ENCODE data around the gene TEAD4.
A peak's percentile ranks its signal among the peaks of the same experiment; 100 is the strongest.

The TEAD4 gene

DNA sequence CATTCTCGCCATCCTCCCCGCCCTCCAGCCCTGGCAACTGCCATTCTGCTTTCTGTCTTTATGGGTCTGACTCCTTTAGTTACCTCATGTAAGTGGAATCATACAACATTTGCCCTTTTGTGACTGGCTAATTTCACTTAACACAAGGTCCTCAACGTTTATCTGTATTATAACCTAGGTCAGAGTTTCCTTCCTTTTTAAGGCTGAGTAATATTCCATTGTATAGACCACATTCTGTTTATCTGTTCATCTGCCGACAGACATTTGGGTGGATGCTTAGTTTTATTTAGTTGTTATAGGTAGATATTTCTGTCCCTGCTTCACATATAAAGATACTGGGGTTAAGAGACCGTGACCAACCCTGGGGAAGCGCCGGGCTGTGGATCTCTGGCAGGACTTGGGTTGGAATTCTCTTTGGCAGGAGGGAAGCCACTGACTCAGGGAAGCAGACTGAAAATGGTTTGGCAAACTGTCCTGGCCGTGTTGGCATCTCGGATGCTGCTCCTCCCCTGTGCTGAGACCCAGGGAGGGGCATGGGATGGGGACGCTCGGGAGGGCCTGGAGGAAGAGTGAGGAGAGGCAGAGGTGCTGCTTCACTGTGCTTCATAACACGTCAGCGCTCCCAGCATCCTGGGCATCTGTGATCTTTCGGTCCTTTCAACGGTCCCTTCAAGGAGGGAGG is 38.9 kb downstream of the TEAD4 start:
- intact Hi-C loops (cut with DNase I): no loop called here
- peak in 2 of 10 donors; percentile 69 to 80 for DNase-seq

DNA sequence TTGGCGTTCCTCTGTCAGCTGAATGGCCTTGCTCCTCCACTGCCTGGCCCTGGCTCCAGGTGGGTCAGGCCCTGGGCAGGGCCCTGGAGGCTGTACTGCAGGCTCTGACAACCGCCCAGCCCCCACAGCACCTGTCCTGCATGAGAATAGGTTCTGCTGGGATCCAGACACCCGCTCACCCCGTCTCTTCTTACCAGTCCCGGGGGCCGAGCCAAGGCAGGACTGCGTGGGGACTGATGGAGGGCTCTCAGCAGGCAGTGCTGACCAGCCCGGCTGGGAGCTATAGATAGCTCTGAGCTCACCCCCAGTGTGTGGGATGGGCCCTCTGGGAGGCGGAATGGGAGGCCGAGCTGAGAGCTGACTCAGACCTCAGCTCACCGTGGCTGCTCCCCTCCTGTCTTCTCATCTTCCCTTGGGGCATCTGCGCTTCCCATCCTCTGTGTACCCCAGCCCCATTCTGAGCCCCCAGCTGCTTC is 39.6 kb downstream of the TEAD4 start:
- DNase-seq: peak in 8 of 10 donors; percentile 51 to 96 (median 74)
- intact Hi-C loops (cut with DNase I): no loop called here

DNA sequence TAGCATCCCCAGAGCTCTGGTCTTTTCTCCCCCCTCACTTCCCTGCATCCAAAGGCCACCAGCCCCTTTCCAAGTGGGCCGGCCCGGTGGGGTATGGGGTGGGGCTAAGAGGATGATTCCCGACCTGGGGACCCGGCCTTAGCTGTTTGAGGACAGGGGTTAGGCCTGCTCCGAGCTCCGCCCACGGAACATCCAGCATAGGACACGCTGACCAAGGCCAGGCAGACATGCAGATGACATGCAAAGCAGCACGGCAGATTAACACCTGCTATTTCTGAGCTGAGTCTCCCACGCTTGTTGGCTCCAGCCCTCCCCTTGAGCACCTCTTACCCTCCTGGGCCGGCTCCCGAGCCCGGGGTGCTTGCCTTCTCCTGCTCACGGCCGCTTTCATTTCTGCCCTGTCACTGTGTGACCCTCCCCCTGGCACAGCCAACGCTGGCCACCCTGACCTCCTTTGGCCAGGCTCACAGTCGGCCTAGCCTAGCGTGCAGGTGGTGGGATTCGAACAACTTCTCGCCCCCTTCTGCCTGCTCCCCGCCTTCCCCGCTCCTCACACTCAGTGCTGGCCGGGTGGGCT is 40.2 kb downstream of the TEAD4 start:
- intact Hi-C loops (cut with DNase I): no loop called here
- DNase-seq: peak in 2 of 10 donors; percentile 22 to 76

DNA sequence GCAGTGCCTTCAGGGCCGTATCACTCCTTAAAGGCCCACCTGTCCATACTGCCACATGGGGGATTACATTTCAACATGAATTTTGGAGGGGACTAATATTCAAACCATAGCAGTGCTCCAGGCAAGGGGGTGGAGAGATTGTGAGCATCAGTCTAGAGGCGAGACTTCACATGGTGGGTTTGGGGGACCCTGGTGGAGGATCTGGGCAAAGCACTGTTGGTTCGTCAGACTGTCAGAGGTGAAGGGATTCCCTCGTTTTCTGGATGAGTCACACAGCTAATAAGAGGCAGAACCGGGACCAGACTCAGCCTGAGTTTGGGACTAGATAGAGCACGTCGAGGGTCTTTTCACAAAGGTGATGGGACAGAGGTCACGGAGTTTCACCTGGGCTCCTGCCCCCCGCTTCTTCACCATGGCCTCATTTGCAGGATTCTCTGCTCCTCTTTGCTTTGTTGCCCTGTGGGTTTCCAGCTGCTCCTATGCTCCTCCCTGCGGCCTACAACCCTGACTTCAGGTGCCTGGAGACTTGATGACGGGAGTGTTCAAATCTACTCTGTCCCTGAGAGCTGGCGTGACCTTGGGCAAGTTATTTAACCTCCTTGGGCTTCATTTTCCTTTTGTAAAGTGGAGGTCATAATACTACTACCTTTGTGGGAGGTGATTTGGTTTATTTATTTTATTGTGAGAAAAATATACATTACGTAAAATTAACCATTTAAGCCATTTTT is 41.5 kb downstream of the TEAD4 start:
- peak in 1 of 10 donors; percentile 43 for DNase-seq
- intact Hi-C loops (cut with DNase I): no loop called here

DNA sequence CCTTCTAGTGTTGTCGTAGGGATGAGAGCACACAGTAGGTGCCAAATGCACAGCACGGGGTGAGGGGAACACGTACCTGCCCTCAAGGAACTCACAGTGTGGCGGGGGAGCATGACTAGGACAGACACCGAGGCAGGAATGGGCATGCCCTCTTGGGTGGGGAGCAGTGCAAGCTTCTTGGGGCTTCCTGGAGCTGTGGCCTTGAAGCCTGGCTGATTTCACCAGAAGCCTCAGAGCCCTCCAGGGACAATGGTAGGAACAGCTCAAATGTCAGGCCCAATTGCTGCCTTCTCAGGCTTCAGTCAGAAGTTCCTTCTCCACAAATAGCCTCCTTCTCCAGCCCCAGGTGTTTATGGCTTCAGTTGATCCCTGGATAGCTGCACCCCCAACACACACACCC is 43.4 kb downstream of the TEAD4 start:
- intact Hi-C loops (cut with DNase I): no loop called here
- DNase-seq: peak in 1 of 10 donors; percentile 39

DNA sequence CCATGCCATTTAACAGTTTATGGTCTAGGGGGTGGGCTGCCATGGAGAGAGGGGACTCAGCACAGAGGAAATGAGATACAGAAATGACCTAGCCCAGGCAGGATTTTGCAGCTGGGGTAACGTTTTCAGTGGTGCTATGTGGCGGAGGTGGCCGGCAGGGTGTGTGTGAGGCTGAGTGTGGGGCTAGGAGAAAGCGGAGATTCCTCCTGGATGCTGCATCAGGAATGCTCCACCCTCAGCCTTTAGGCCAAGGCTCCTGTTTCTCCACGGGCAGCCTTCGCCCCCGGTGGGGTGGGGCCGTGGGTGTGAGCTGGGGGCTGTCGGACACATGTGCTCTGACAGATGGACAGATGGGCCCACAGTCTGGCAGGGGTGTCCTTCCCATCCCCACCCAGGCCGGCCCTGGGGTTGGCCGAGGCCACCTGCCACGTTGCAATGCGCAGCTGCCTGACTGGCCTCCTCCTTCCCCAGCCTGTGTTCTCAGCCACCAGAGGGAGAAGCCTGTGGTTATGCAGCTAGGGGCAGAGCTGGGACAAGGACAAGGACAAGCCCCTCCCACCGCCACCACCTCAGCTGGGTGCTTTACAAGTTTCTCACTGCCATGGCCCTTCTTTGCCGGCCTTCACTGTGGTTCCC is 44.3 kb downstream of the TEAD4 start:
- DNase-seq: peak in 2 of 10 donors; percentile 46 to 83
- intact Hi-C loops (cut with DNase I): no loop called here

DNA sequence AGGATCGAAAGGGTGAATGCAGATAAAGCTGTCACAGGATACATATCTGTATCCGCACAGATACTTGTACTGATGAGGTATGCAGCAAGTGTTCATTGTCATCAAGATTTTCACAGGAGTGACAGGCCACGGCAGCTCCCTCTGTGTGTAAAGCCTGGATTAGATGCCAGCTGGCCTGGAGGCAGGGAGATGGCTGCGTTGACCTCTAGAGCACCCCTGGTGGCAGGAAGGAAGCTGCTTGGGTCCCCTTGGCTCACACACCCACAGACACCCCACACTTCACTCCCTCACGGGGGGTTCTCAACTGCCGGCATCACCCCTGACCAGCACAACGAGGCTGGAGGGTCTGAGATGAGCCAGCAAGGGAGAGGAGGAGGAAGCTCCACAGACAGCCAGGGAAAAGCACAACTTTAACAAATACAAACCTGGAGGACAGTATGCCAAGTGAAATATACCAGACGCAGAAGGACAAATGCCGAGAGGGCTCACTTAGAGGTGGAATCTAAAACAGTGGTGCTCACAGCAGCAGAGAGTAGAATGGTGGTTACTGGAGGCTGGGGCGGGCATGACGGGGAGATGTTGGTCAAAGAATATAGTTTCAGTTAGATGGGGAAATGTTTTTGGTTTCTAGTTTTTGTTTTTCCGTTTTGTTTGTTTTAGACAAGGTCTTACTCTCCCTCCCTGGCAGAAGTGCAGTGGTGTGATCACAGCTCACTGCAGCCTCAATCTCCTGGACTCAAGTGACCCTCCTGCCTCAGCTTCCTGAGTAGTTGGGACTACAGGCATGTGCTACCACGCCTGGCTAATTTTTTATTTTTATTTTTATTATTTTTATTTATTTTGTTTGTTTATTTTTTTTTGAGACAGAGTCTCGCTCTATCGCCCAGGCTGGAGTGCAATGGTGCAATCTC is 45.7 kb downstream of the TEAD4 start:
- DNase-seq: peak in 2 of 10 donors; percentile 22 to 25
- intact Hi-C loops (cut with DNase I): no loop called here

- intact Hi-C loops (cut with DNase I): no loop called here
These were observed 46.5 kb downstream of the TEAD4 start for GRCh38 chr12:3005736-3006135.

DNA sequence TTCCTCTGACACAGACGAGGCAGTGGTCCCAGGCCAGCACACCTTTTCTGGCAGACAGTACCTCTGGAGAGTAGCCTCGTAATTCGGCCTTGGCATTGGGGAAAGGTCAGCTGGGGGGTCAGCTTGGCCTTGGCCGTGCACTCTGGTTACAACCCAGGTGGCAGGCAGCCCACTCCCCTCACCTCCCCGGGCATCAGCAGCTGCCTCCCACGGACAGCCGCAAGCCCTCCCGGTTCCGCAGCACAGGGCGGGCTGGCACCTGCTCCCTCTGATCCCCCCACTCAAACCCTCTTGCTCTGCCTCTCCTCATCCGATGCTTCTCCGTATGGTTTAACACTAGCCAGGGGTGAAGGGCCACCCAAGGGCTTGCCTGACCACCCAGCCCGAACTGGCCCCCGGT is 50.6 kb downstream of the TEAD4 start:
- DNase-seq: no peak
- intact Hi-C loops (cut with DNase I): no loop called here

More at GRCh38 chr12:3005736-3006135, 46.5 kb downstream of the TEAD4 start:
- peak in 1 of 10 donors; percentile 34 for DNase-seq

DNA sequence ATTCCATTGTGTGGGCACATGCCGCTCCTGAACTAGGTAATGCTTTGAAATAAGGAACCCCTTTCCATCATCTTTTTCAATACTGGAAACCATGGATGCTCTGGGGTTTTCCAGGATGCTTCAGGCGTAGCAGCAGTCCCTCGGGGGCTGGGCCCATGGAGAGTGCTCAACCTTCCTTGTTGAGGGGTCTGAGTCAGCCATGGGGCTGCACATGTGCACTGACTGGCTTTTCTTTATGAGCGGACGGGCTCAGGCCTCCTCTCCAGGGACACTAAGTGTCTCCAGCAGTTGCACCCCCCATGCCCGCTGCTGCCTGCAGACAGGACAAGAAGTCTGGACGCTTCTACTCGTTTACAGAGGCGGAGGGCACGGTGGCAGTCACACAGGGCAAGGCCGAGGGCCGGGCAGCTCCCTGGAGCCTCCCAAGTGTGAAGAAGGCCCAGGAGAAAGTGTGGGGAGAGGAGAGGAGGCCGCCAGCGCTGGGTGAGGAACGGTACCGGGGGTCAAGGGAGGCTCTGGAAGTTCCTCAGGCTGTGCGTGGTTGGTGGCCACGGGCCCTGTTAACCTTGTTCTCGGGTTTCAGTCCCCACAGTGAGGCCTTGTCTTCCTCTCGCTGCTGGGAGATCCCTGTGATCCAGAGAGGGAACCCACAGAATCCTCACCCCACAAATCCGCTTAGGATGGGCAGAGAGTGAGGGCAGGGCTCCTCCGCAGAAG is 51.2 kb downstream of the TEAD4 start:
- peak in 2 of 10 donors; percentile 47 to 49 for DNase-seq
- intact Hi-C loops (cut with DNase I): no loop called here

DNA sequence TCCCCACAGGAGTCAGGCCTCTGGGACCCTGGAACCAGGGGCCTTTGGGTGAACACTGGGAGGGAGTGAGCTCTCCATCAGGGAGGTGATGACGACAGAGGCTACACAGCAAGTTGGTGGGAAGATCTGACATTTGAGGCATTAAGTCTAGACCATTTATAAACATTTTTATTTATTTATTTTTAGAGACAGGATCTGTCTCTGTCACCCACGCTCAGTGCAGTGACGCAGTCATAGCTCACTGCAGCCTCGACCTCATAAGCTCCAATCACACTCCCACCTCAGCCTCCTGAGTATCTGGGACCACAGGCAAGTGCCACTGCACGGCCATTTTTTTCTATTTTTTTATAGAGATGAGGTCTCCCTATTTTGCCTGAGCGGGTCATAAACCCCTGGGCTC is 53.6 kb downstream of the TEAD4 start:
- intact Hi-C loops (cut with DNase I): no loop called here
- peak in 2 of 10 donors; percentile 8 to 17 for DNase-seq

GRCh38 chr12:3014641-3015040 is 55.4 kb downstream of the TEAD4 start:
- DNase-seq: peak in 2 of 10 donors; percentile 28 to 63
- intact Hi-C loops (cut with DNase I): no loop called here

- intact Hi-C loops (cut with DNase I): no loop called here
- no peak for DNase-seq
These were observed 56.2 kb downstream of the TEAD4 start for GRCh38 chr12:3015356-3015755.

- DNase-seq: no peak
- intact Hi-C loops (cut with DNase I): no loop called here
These were observed 57.0 kb downstream of the TEAD4 start for GRCh38 chr12:3016191-3016590.

- intact Hi-C loops (cut with DNase I): no loop called here
These were observed 58.1 kb downstream of the TEAD4 start for GRCh38 chr12:3017281-3017680.

DNA sequence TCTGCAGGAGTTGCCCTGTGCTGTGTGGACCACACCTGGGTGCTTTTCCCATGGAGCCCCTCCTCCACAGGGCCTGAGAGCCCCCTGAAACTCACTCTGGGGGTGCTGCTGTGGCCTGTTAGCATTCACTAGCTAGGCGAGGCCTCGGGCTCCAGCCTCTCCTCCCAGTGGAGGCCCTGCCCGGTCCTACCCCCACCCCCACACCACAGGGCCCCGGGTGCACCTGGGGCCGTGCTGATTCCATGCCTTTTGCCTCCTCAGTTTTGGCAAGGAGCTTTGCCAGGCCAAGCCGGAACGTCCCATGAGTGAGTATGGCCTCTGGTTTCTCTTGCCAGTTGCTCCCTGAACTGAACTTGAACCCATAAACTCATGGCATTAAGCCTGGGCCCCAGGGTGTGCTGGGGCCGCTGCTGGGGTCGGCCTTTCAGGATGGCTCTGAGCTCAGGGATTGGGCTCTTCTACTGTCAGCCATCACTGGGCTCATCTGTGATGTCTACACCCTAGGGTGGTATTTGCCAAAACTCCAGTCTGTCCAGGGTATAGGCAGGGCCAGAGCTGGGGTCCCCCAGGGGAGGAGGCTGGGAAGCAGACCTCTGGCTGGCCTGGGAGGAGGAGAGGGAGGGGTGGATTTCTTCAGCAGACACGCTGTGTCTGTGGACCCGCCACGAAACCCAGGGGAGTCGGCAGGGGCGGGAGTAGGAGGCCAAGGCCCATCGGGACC is 59.2 kb downstream of the TEAD4 start:
- intact Hi-C loops (cut with DNase I): no loop called here
- no peak for DNase-seq

More at GRCh38 chr12:3017281-3017680, 58.1 kb downstream of the TEAD4 start:
- peak in 1 of 10 donors; percentile 78 for DNase-seq

GRCh38 chr12:3019005-3019680 is 59.9 kb downstream of the TEAD4 start:
- no peak for DNase-seq
- intact Hi-C loops (cut with DNase I): no loop called here

DNA sequence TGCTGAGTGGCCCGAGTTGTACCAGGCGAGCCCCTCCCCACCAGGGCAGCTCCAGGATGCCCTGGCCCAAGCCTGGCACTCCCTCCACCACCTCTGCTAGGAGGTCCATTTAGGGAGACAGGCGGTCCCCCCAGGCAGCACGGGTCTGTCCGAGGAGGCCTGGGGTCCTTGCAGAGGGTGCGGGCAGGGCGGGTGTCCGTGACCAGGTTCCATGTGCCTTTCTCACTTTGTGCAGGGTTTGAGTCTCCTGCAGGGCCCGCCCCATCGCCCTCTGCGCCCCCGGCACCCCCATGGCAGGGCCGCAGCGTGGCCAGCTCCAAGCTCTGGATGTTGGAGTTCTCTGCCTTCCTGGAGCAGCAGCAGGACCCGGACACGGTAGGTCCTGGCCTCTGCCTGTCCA is 61.2 kb downstream of the TEAD4 start:
- intact Hi-C loops (cut with DNase I): no loop called here
- DNase-seq: no peak

Data from posterior cingulate gyrus (tissue), 11 donors.